HepG2 (cell line): ENCODE results near the gene DDX31. TPM values are rescaled to one million over a fixed set of nuclear protein-coding genes. Genes with fewer than 3 reads are reported as not detected.

Experiments used
- ATAC-seq: fragments of 200-7000 bp; cut with Tn5 transposase; 3 replicates; pipeline ENCODE4 v1.9.1; 2020; ENCODE audit warnings: mild to moderate bottlenecking, moderate library complexity
- BruUV-seq: library from RNA; stranded (reverse); fragments of 400-500 nt; replicated peaks from 2 replicates; lab custom pipeline; 2021; lab: Mats Ljungman, UMichigan
- CTCF ChIA-PET: fragments of 300-600 bp; formaldehyde crosslinking; extraction: SDS; loops from one replicate; lab custom pipeline; 2021; ENCODE audit warnings: low total read pairs, inconsistent platforms, low intra/inter-chr PET ratio; lab: Yijun Ruan, JAX
- POLR2A ChIA-PET: fragments of 350-600 bp; sonication (Branson Sonifier 250); formaldehyde crosslinking; loops from one replicate; lab custom pipeline; 2020; ENCODE audit warnings: antibody characterized with exemption, inconsistent platforms; lab: Yijun Ruan, JAX
- DNase-seq: peaks from one replicate; pipeline ENCODE4 v3.0.0-alpha.2; 2015; ENCODE audit warnings: low spot score
- FAIRE-seq: peaks from 3 replicates; lab custom pipeline; 2011; peaks lifted over from hg19 to GRCh38; lab: Jason Lieb, UNC
- H2AFZ ChIP-seq: one replicate; pipeline ENCODE4 v1.6.1; 2011; ENCODE audit warnings: low read length, inconsistent platforms
- H3K27ac ChIP-seq: fragments of 300-600 bp; 3 replicates; pipeline ENCODE4 v1.8.0; 2011; ENCODE audit warnings: mixed run types, mild to moderate bottlenecking, mixed read lengths, low read length, inconsistent platforms; ENCODE audit not compliant: insufficient read depth; ENCODE audit errors: extremely low read length
- H3K27me3 ChIP-seq, 2 experiments: fragments of 200-600 bp in 1 of 2; 2 replicates in 1 of 2; 3 replicates in 1 of 2; pipeline versions ENCODE4 v1.6.0 to v1.8.0; 2011; ENCODE audit warnings: low read length in 2 of 2, mild to moderate bottlenecking in 2 of 2, moderate library complexity in 2 of 2, inconsistent platforms in 1 of 2; ENCODE audit not compliant: insufficient read depth in 2 of 2, control insufficient read depth in 1 of 2
- H3K36me3 ChIP-seq, 2 experiments: fragments of 200-600 bp in 1 of 2; replicated peaks in 1 of 2; 2 replicates in 1 of 2; 3 replicates in 1 of 2; pipeline versions ENCODE4 v1.5.1 to v1.8.0; 2011; ENCODE audit warnings: low read length in 2 of 2, inconsistent platforms in 1 of 2; ENCODE audit not compliant: insufficient read depth in 2 of 2, control insufficient read depth in 1 of 2
- H3K4me1 ChIP-seq: 2 replicates; pipeline ENCODE4 v1.5.1; 2012; ENCODE audit warnings: low read length, inconsistent platforms; ENCODE audit not compliant: insufficient read depth
- H3K4me2 ChIP-seq: 2 replicates; pipeline ENCODE4 v1.6.0; 2011; ENCODE audit warnings: low read depth, low read length, inconsistent platforms
- H3K4me3 ChIP-seq, 3 experiments: fragments of 200-600 bp in 1 of 3; sonication (generic), shearing (Covaris generic) in 1 of 3; replicated peaks in 1 of 3; 2 replicates each; pipeline ENCODE4 v1.5.1; 2011 to 2016; ENCODE audit warnings: low read length in 3 of 3, inconsistent platforms in 2 of 3, low read depth in 2 of 3, mild to moderate bottlenecking in 2 of 3, control low read depth in 1 of 3, mixed read lengths in 1 of 3; ENCODE audit not compliant: insufficient read depth in 1 of 3
- H3K79me2 ChIP-seq: one replicate; pipeline ENCODE4 v1.6.1; 2011; ENCODE audit warnings: low read length, inconsistent platforms; ENCODE audit not compliant: insufficient read depth
- H3K9ac ChIP-seq: 2 replicates; pipeline ENCODE4 v1.6.0; 2011; ENCODE audit warnings: mild to moderate bottlenecking, low read depth, low read length, inconsistent platforms; ENCODE audit not compliant: insufficient read depth
- H3K9me3 ChIP-seq: 2 replicates; pipeline ENCODE4 v1.5.1; 2012; ENCODE audit warnings: mild to moderate bottlenecking, low read length
- H4K20me1 ChIP-seq: 2 replicates; pipeline ENCODE4 v1.6.0; 2011; ENCODE audit warnings: inconsistent platforms, mild to moderate bottlenecking, low read length, moderate library complexity; ENCODE audit not compliant: insufficient read depth
- ARID3A ChIP-seq: IDR thresholded peaks from 2 replicates; pipeline ENCODE4 v1.6.1; 2012; ENCODE audit warnings: low read depth, low read length, improper control_type of control experiment
- ARNT2 ChIP-seq: sonication (generic); formaldehyde crosslinking; IDR thresholded peaks from 2 replicates; pipeline ENCODE4 v1.8.0; 2022; ENCODE audit warnings: mild to moderate bottlenecking, low read depth, missing genetic modification reagents, moderate library complexity
- IRF2 ChIP-seq: IDR thresholded peaks from 2 replicates; pipeline ENCODE4 v1.6.1; 2018; ENCODE audit warnings: missing genetic modification reagents, missing compliant biosample characterization
- MBD4 ChIP-seq: IDR thresholded peaks from 2 replicates; pipeline ENCODE4 v1.6.1; 2012; ENCODE audit warnings: low read length, inconsistent platforms, borderline replicate concordance
- PAX8 ChIP-seq: sonication (generic); formaldehyde crosslinking; IDR thresholded peaks from 2 replicates; pipeline ENCODE4 v1.8.0; 2022; ENCODE audit warnings: mild to moderate bottlenecking, missing genetic modification reagents, borderline replicate concordance
- PRDM10 ChIP-seq: sonication (generic); formaldehyde crosslinking; IDR thresholded peaks from 2 replicates; pipeline ENCODE4 v1.4.0; 2020; ENCODE audit warnings: low read depth, missing genetic modification reagents
- SRF ChIP-seq: IDR thresholded peaks from 2 replicates; pipeline ENCODE4 v1.6.1; 2011; ENCODE audit warnings: mild to moderate bottlenecking, low read depth, low read length, moderate library complexity
- SRSF1 ChIP-seq: fragments of 200-400 bp; formaldehyde crosslinking; optimal IDR thresholded peaks from 2 replicates; pipeline ENCODE3; 2017; ENCODE audit warnings: mild to moderate bottlenecking, low read depth, low read length, moderate library complexity
- SUZ12 ChIP-seq: fragments of 150-350 bp; IDR thresholded peaks from 2 replicates; pipeline ENCODE4 v1.6.1; 2014; ENCODE audit warnings: low read depth, low read length
- TCF7L2 ChIP-seq: IDR thresholded peaks from 2 replicates; pipeline ENCODE4 v1.6.1; 2011; ENCODE audit warnings: mild to moderate bottlenecking, low read depth, low read length, moderate library complexity
- THAP7 ChIP-seq: sonication (generic); formaldehyde crosslinking; IDR thresholded peaks from 2 replicates; pipeline ENCODE4 v1.8.1; 2023; ENCODE audit warnings: mild to moderate bottlenecking, missing genetic modification reagents
- ZBTB10 ChIP-seq: sonication (generic); formaldehyde crosslinking; IDR thresholded peaks from 2 replicates; pipeline ENCODE4 v1.4.0; 2020; ENCODE audit warnings: missing genetic modification reagents, borderline replicate concordance
- WGBS: methylation state at CpG from one replicate; pipeline ENCODE4 v1.1.6; 2017; ENCODE audit warnings: low lambda C conversion rate; 5-methylcytosine and 5-hydroxymethylcytosine counted together
- in situ Hi-C: cut with HindIII; loops from 2 replicates; pipeline ENCODE4 v1.10.0; 2017; ENCODE audit warnings: low pct_unique_long_range_greater_than_20kb; ENCODE audit not compliant: extremely low pct_ligation_motif_present
- intact Hi-C: fragments of 100-400 bp; cut with micrococcal nuclease; formaldehyde crosslinking; loops from one replicate; pipeline ENCODE4 v1.10.0; 2022; ENCODE audit not compliant: unreplicated experiment
- polyA plus RNA-seq, 8 experiments: library from polyadenylated mRNA; depleted of rRNA in 3 of 8; stranded (reverse) in 7 of 8; unstranded in 1 of 8; fragments of >200 nt; fragmentation: Illumina TruSeq in 4 of 8; extraction: Trizol in 4 of 8; gene quantifications; 2 replicates each; pipeline versions ENCODE4 v1.2.1 to v1.2.3, GENCODE V29; 2011 to 2016; ENCODE audit warnings: low read depth in 4 of 8, missing spikeins in 1 of 8, mixed read lengths in 1 of 8; ENCODE audit not compliant: insufficient read depth in 1 of 8
- total RNA-seq, 5 experiments: library from RNA; depleted of rRNA; stranded (reverse); fragments of >200 nt; fragmentation: Illumina TruSeq; extraction: Trizol; gene quantifications; 2 replicates each; pipeline ENCODE4 v1.2.3, GENCODE V29; 2016; ENCODE audit warnings: low read depth in 1 of 5

The DDX31 gene
- total and polyA plus RNA-seq, 2 of the 13 experiments (the other 11 are each of a cell fraction or from before 2014, with no cell fraction given): 11.4 to 16.3 TPM

- intact Hi-C loops: no loop called here
- ATAC-seq (no peak), FAIRE-seq (no peak), DNase-seq (no peak)
- ChIA-PET POLR2A (no interaction called here), CTCF (no interaction called here)
- H3K4me1 ChIP-seq: no peaks in the 10 kb centered on the region
- no peaks in the 10 kb centered on the region for H3K27me3 ChIP-seq
- H3K9me3 ChIP-seq: no peaks in the 10 kb centered on the region
- peaks cover 20 to 74% of the 10 kb centered on the region in 2 experiments; a peak in 4 of 5 replicates for H3K36me3 ChIP-seq
- H3K79me2 ChIP-seq: no peaks in the 10 kb centered on the region
- in situ Hi-C loops: no loop called here
- no peak overlapping the region for H3K4me3 ChIP-seq
- H3K4me2 ChIP-seq: no peak overlapping the region
- no peak overlapping the region for H3K27ac ChIP-seq
- no peak overlapping the region for H3K9ac ChIP-seq
- 100% methylated on average over 4 of the region's 9 CpGs for WGBS
- no peak overlapping the region for H2AFZ ChIP-seq
- BruUV-seq: no TSS peak
- TF ChIP-seq MBD4: no peak
- TF ChIP-seq TCF7L2: no peak
- no peak for TF ChIP-seq PRDM10 (CRISPR knock-in tag)
- TF ChIP-seq ARID3A: no peak
- TF ChIP-seq SRF: no peak
- TF ChIP-seq IRF2 (CRISPR knock-in tag): no peak
- TF ChIP-seq ZBTB10 (CRISPR knock-in tag): no peak
- TF ChIP-seq THAP7 (CRISPR knock-in tag): no peak
- no peak for TF ChIP-seq ARNT2 (CRISPR knock-in tag)
- TF ChIP-seq PAX8 (CRISPR knock-in tag): no peak
- no peak for TF ChIP-seq SRSF1
- no peak for TF ChIP-seq SUZ12
- no peaks in the 10 kb centered on the region for H4K20me1 ChIP-seq
Measured at GRCh38 chr9:132609184-132609583, 60.6 kb downstream of the DDX31 start.
